Calu3 (cell line): Measurements from ENCODE around the gene MAGI1. TPM values are rescaled to one million over a fixed set of nuclear protein-coding genes. Genes with fewer than 3 reads are reported as not detected.

Experiments used
- BruUV-seq: library from RNA; stranded (reverse); fragments of 400-500 nt; replicated peaks from 2 replicates; lab custom pipeline; 2021; lab: Mats Ljungman, UMichigan
- CTCF ChIA-PET: fragments of 300-600 bp; sonication (Branson Sonifier 250); formaldehyde crosslinking; loops from one replicate; lab custom pipeline; 2022; ENCODE audit warnings: antibody characterized with exemption; lab: Charles Lee
- DNase-seq: peaks from one replicate; pipeline ENCODE4 v3.0.0; 2022
- H3K27ac Mint-ChIP-seq: one replicate; pipeline ENCODE4 v1.8.0; 2022; ENCODE audit warnings: mixed read lengths; ENCODE audit not compliant: unreplicated experiment
- H3K27me3 Mint-ChIP-seq: one replicate; pipeline ENCODE4 v1.8.0; 2022; ENCODE audit warnings: mixed read lengths; ENCODE audit not compliant: unreplicated experiment
- H3K36me3 Mint-ChIP-seq: one replicate; pipeline ENCODE4 v1.8.0; 2022; ENCODE audit warnings: mild to moderate bottlenecking, moderate library complexity, mixed read lengths; ENCODE audit not compliant: insufficient read depth, unreplicated experiment
- H3K4me1 Mint-ChIP-seq: one replicate; pipeline ENCODE4 v1.8.0; 2022; ENCODE audit warnings: mild to moderate bottlenecking, low read depth, mixed read lengths; ENCODE audit not compliant: unreplicated experiment
- H3K4me3 Mint-ChIP-seq: one replicate; pipeline ENCODE4 v1.8.0; 2022; ENCODE audit warnings: mild to moderate bottlenecking, low read depth, moderate library complexity, mixed read lengths; ENCODE audit not compliant: unreplicated experiment
- H3K9me3 Mint-ChIP-seq: one replicate; pipeline ENCODE4 v1.8.0; 2022; ENCODE audit warnings: low read depth, mixed read lengths; ENCODE audit not compliant: unreplicated experiment
- intact Hi-C: fragments of 100-400 bp; cut with micrococcal nuclease; formaldehyde crosslinking; loops from one replicate; pipeline ENCODE4 v1.10.0; 2022; ENCODE audit not compliant: unreplicated experiment
- total RNA-seq: library from RNA; stranded (reverse); gene quantifications from 2 replicates; pipeline ENCODE4 v1.2.3, GENCODE V29; 2022
- TF ChIP-seq, protein P1 (sequence below): fragments of 200-600 bp; IDR thresholded peaks from one replicate; pipeline ENCODE4 v1.8.0; 2022; ENCODE audit warnings: antibody characterized with exemption; ENCODE audit not compliant: unreplicated experiment

MAGI1 gene
- total RNA-seq, 1 experiment from 2014 or later, result 76.4 TPM

DNA sequence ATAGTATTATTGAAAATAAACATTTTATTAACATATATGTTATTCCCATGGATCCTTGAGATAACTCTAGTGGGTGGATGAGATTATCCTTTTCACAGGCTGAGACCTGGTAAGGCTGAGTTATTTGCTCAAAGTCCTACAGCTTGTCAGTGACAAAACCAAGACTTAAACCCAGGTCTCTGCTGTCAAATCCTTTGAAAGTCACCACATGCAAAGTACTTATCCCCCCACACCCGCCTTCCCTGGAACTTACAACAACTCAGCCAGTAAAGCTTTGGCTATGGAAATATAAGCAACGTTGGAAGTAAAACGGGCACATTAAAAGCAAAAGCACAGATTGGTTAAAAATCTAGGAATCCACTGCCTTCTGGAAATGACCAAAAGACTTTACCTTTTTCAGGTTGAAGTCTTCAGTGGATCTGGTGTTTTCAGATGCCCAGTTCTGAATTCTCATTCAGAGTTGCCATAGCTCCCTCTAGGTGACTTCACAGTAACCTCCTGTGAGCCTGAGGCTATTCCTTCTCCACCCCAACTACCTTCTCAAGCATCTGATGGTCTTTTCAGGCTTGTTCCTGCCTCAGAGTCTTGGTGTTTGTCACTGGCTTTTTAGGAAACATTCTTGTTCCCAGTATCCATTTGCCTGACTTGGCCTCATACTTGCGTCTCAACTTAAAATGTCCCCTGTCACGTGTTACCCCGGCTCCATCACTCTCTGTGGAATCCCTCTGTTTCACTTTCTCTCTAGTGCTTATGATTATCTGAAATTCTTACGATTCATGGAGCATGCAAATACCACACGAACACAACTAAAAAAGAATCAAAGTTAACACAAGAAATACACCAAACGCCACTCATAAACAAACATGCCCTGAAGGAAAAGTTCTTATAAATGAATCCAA lies 131.2 kb downstream of the MAGI1 start:
- intact Hi-C loops, result no loop called here
- CTCF ChIA-PET, result no interaction called here
- H3K9me3 Mint-ChIP-seq, result no peaks in the 10 kb centered on the region
- no peak overlapping the region for H3K4me3 Mint-ChIP-seq
- BruUV-seq, result no TSS peak
- peaks cover 9% of the 10 kb centered on the region for H3K4me1 Mint-ChIP-seq
- DNase-seq, result no peak
- H3K27me3 Mint-ChIP-seq, result no peaks in the 10 kb centered on the region
- H3K27ac Mint-ChIP-seq, result no peak overlapping the region
- TF ChIP-seq, protein P1, sequence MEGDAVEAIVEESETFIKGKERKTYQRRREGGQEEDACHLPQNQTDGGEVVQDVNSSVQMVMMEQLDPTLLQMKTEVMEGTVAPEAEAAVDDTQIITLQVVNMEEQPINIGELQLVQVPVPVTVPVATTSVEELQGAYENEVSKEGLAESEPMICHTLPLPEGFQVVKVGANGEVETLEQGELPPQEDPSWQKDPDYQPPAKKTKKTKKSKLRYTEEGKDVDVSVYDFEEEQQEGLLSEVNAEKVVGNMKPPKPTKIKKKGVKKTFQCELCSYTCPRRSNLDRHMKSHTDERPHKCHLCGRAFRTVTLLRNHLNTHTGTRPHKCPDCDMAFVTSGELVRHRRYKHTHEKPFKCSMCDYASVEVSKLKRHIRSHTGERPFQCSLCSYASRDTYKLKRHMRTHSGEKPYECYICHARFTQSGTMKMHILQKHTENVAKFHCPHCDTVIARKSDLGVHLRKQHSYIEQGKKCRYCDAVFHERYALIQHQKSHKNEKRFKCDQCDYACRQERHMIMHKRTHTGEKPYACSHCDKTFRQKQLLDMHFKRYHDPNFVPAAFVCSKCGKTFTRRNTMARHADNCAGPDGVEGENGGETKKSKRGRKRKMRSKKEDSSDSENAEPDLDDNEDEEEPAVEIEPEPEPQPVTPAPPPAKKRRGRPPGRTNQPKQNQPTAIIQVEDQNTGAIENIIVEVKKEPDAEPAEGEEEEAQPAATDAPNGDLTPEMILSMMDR, result no peak
- peaks cover 5% of the 10 kb centered on the region for H3K36me3 Mint-ChIP-seq

DNA sequence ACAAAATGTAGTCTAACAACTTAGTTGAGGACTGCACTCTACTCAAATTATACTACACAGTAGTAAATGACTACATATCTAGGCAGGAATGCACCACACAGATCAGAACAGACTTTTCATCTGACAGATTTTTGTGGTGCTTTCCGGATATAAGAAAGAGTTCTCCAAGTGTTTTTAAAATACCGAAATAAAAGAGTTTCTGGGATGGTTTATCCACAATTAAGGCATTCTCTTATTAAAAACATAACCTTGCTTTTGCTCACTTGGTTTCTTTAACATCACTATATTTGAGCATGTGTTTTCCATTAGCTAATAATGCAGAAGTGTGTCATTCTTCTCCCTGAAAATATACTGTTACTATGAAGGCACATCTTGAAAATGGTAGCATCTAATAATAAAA lies 132.9 kb downstream of the MAGI1 start:
- Mint-ChIP-seq H3K4me3 (no peak overlapping the region), H3K9me3 (no peaks in the 10 kb centered on the region), H3K27me3 (no peaks in the 10 kb centered on the region), H3K4me1 (peaks cover 9% of the 10 kb centered on the region), H3K27ac (no peak overlapping the region), H3K36me3 (peaks cover 5% of the 10 kb centered on the region)
- no peak for DNase-seq
- TF ChIP-seq, protein P1, result no peak
- no TSS peak for BruUV-seq
- intact Hi-C loops, result no loop called here
- CTCF ChIA-PET, result interaction anchor here (0.6 kb wide), 1 partner anchor 255 kb away, joined by 3 read pairs; no protein-coding TSS in a partner anchor

- no peak for DNase-seq
- H3K9me3 Mint-ChIP-seq, result no peaks in the 10 kb centered on the region
- peaks cover 5% of the 10 kb centered on the region for H3K36me3 Mint-ChIP-seq
- H3K4me3 Mint-ChIP-seq, result no peak overlapping the region
- H3K27me3 Mint-ChIP-seq, result no peaks in the 10 kb centered on the region
- BruUV-seq, result no TSS peak
- intact Hi-C loops, result no loop called here
- H3K27ac Mint-ChIP-seq, result no peak overlapping the region
- TF ChIP-seq, protein P1, result no peak
- H3K4me1 Mint-ChIP-seq, result peaks cover 9% of the 10 kb centered on the region
- CTCF ChIA-PET, result no interaction called here
Observed at GRCh38 chr3:65904016-65904415, 134.7 kb downstream of the MAGI1 start.

DNA sequence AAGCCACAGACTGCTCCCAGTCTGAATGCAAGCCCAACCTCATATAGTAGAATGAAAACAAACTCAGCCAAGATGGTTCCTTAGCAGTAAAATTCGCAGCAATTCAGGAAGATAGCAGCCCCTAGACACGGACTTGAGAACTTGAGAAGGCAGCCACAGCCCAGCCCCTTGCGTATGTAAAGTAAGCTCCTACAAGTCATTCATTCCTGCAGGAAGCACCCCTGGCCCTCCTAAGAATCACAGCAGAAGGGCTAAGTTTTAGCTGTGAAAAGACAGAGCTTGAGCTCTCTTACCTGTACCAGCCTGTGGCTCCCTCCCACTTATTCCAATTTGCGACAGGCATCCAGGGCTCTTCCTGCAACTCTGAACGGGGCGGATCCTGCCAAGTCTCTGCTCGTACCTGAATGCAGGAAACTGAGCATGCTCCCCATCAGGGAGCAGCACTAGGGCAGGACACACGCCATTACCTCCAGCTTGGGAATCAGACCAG lies 136.4 kb downstream of the MAGI1 start:
- intact Hi-C loops, result no loop called here
- no TSS peak for BruUV-seq
- H3K27ac Mint-ChIP-seq, result peak overlapping the region; percentile 54
- H3K4me3 Mint-ChIP-seq, result no peak overlapping the region
- no peaks in the 10 kb centered on the region for H3K4me1 Mint-ChIP-seq
- H3K36me3 Mint-ChIP-seq, result peaks cover 5% of the 10 kb centered on the region
- no peaks in the 10 kb centered on the region for H3K27me3 Mint-ChIP-seq
- TF ChIP-seq, protein P1, result no peak
- DNase-seq, result no peak
- no peaks in the 10 kb centered on the region for H3K9me3 Mint-ChIP-seq
- CTCF ChIA-PET, result interaction anchor here (0.5 to 0.9 kb wide), 2 partner anchors 109 to 116 kb away, joined by 3 to 4 read pairs; no protein-coding TSS in a partner anchor
